AG04449 (cell line): Measurements from ENCODE around the gene LCE2D.

Experiments used
- CTCF ChIA-PET: fragments of 350-600 bp; formaldehyde crosslinking; extraction: SDS; loops from one replicate; lab custom pipeline; 2021; ENCODE audit warnings: antibody characterized with exemption; lab: Yijun Ruan, JAX
- POLR2A ChIA-PET: fragments of 400-600, 350-600 bp; formaldehyde crosslinking; extraction: SDS; loops from one replicate; lab custom pipeline; 2020; ENCODE audit warnings: antibody characterized with exemption, inconsistent platforms; lab: Yijun Ruan, JAX
- DNase-seq: peaks from one replicate; pipeline ENCODE4 v3.0.0-alpha.2; 2010; ENCODE audit warnings: low read depth, low spot score
- H3K4me3 ChIP-seq: 2 replicates; pipeline ENCODE4 v1.5.1; 2011; ENCODE audit warnings: low read depth, mild to moderate bottlenecking, control low read depth, low read length
- TF ChIP-seq, protein P1 (sequence below): IDR thresholded peaks from one replicate; pipeline ENCODE4 v1.5.1; 2011; ENCODE audit warnings: mild to moderate bottlenecking, moderate library complexity, low read length, control low read depth, inconsistent platforms; ENCODE audit not compliant: insufficient read depth; ENCODE audit errors: missing control alignments

The LCE2D gene, protein sequence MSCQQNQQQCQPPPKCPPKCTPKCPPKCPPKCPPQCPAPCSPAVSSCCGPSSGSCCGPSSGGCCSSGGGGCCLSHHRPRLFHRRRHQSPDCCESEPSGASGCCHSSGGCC

DNA sequence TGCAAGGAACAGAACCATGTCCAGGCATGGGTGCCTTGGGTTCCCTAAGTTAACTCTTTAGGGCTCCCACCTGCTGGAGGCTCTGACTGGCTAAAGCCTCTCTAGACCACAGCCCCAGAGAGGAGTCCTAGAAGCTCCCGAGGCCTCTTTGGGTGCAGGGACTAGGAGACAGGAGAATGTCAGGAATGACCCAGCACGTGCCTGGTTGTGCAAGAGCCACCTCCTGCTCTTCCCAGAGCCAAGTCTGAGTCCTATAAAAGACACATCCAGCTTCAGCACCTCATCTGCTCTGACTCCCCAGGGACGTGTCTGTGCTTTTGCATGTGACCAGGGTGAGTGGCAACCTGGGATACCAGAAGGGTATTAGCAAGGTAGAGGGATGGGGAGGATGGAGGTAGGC is at the start of gene LCE2D:
Gene LCE2D (plus strand): TSS at position 283 of the 400 bp plus-strand sequence. CDS start 726 bp downstream, outside the sequence.
- no peak for DNase-seq
- ChIA-PET CTCF (no interaction called here), POLR2A (no interaction called here)
- no peak within 1 kb of the TSS for H3K4me3 ChIP-seq
- TF ChIP-seq, protein P1, sequence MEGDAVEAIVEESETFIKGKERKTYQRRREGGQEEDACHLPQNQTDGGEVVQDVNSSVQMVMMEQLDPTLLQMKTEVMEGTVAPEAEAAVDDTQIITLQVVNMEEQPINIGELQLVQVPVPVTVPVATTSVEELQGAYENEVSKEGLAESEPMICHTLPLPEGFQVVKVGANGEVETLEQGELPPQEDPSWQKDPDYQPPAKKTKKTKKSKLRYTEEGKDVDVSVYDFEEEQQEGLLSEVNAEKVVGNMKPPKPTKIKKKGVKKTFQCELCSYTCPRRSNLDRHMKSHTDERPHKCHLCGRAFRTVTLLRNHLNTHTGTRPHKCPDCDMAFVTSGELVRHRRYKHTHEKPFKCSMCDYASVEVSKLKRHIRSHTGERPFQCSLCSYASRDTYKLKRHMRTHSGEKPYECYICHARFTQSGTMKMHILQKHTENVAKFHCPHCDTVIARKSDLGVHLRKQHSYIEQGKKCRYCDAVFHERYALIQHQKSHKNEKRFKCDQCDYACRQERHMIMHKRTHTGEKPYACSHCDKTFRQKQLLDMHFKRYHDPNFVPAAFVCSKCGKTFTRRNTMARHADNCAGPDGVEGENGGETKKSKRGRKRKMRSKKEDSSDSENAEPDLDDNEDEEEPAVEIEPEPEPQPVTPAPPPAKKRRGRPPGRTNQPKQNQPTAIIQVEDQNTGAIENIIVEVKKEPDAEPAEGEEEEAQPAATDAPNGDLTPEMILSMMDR: no peak

DNA sequence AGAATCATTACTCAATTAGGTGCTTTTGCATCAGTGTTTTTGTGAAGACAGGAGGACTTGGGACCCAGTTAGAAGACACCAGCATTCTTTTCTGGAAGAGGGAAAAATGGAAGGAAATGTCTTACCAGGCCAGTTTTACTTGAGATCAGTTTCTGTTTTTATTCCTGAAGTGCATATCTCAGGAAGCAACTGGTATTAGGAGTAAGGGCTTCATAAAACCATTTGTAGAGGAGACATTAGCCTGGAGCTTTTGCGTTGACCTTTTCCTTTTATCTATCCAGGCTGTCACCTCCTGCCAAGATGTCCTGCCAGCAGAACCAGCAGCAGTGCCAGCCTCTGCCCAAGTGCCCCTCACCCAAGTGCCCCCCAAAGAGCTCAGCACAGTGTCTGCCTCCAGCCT is 49.7 kb upstream of the LCE2D start, which contains the start of gene LCE3B:
Gene LCE3B (plus strand): TSS at position 301 of the 400 bp plus-strand sequence. CDS start 0 bp downstream, at position 301.
- DNase-seq: no peak
- no peak within 1 kb of the TSS for H3K4me3 ChIP-seq
- CTCF ChIA-PET: no interaction called here
- POLR2A ChIA-PET: no interaction called here
- TF ChIP-seq, protein P1: no peak

DNA sequence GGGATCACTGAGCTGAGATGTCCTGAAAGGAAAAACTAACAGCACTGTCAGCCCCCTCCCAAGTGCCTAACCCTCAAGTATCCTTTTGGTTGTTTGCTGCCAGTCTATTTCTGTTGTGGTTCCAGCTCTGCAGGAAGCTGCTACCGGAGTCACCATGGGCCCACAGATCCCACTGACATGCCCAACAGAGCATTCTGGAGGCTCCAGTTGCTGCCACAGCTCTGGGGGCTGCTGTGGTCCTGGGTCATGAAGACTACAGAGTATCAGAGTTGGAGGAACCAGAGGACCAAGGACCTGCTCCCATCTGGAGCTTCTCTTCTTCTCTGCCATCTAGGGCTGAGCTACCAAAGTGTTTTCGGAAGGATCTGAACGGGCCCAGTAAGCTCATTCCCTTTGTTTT is 41.2 kb upstream of the LCE2D start:
- ChIA-PET POLR2A (no interaction called here), CTCF (no interaction called here)
- DNase-seq: no peak

DNA sequence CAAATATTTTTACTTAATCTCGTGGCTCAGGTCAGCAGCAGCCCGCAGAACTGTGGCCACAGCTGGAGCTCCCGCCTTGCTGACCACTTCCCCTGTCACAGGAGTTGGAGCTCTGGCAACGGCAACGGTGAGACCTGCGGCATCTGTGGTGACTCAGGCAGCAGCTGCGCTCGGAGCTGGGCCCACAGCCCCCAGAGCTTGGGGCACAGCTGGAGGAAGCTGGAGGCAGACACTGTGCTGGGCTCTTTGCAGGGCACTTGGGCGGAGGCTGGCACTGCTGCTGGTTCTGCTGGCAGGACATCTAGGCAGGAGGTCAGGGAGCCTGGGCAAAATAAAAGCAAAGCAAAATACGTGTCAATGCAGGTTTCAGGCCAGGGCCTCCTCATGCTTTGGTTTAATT is 40.4 kb upstream of the LCE2D start, which contains the start of gene LCE3A:
Gene LCE3A (minus strand): TSS at position 301 of the 400 bp plus-strand sequence. CDS start 0 bp downstream, at position 301.
- TF ChIP-seq, protein P1: no peak
- POLR2A ChIA-PET: no interaction called here
- DNase-seq: no peak

More for the DNA sequence above, 41.2 kb upstream of the LCE2D start:
- TF ChIP-seq, protein P1: no peak
- H3K4me3 ChIP-seq: no peak overlapping the region

DNA sequence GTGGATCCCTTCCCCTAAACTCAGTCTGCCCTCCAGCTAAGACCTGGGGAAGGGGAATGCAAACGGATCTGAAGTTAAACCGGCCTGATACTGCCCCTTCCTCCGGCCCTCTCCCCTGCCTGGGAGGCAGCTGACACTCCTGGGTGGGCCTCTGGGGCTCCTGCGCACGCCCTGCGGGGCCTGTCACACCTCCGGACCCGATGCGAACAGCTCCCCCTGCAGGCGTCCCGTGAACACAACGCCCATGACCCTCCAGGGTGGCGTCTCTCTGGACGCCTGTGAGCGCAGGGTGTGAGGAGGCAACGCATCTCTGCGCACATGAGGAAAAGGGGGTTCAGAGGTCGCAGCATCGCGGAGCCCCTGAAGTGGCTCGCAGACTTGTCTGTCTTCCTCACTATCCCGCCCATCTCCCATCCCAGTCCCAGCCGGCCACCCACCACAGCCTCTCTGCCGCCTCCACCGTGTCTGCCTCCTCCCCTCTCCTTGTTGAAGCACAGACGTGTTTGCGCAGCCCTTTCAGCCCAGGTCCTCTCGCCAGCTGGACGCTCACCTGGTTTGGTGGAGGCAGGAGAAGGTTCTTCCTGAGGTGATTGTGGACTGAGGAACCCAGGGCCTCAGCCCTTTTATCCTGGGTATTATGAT is 39.9 kb upstream of the LCE2D start:
- CTCF ChIA-PET: interaction anchor here (1.0 kb wide), 1 partner anchor 30 kb away, joined by 3 read pairs; no protein-coding TSS in a partner anchor
- TF ChIP-seq, protein P1: no peak
- POLR2A ChIA-PET: no interaction called here
- H3K4me3 ChIP-seq: no peak overlapping the region
- no peak for DNase-seq

More for the DNA sequence above, 40.4 kb upstream of the LCE2D start, which contains the start of gene LCE3A:
- no peak within 1 kb of the TSS for H3K4me3 ChIP-seq
- CTCF ChIA-PET: no interaction called here

DNA sequence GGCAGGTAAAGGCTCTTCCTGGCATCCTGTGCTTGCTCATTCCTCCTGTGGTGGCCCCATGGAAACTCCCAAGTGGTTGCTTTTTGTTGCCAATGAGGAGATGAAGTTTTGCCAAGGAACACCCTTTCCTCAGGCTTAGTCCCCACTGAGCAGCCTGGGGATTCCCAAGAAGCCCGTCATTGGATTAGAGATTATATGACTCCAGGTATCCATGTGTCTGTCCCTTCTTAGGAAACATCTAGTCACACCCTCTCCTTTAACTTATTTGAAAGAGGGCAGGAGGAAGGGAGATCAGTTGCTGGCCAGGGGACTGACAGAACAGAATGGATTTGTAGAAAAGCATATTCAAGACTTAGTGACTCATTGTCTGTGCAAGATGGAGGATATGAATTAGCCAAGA is 36.4 kb upstream of the LCE2D start:
- ChIA-PET CTCF (no interaction called here), POLR2A (no interaction called here)
- no peak for DNase-seq
- H3K4me3 ChIP-seq: no peak overlapping the region
- TF ChIP-seq, protein P1: no peak
